GM21786 (cell line): ENCODE measurements around the gene M1AP.

ENCODE experiments used
- ATAC-seq: cut with Tn5 transposase; IDR thresholded peaks from one replicate; pipeline ENCODE4 v1.9.1; 2021; ENCODE audit not compliant: unreplicated experiment

M1AP gene

DNA sequence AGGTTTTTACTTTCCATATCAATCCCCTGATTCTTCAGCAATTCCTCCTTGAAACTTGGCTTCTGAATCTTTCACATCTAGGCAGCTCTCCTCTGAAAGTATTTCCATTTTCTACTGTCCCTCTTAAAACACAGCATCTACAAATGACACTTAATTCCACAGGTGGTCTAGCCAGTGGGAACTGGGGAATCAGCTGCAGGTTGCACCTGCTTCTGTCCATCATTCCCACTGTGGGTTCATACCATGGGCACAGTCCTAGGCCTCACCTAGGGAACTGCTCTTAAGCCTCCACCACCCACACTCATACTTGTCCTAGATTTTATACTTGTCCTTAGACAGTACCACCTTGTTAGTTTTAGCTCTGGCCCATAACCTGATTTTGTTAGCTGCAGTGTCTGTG, 96.6 kb downstream of the M1AP start:
- ATAC-seq: no peak

DNA sequence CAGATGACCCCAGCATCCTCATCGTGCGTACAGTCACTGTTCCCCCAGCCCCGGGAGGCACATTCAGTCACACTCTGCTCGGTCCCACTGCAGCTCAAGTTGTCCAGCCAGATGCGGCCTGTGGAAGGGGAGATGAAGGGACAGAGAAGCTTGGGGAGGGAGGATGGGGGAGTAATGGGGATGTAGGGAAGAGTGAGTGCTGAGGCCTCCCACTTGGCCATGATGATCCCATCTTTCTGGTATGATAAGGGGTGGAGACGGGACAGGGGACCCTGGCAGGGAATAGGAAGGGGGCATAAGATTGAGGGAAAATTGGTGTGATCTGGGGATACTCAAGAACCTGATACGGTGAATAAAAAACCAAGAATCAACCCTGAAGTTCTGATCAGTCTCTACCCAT, 97.9 kb downstream of the M1AP start:
- ATAC-seq: no peak

DNA sequence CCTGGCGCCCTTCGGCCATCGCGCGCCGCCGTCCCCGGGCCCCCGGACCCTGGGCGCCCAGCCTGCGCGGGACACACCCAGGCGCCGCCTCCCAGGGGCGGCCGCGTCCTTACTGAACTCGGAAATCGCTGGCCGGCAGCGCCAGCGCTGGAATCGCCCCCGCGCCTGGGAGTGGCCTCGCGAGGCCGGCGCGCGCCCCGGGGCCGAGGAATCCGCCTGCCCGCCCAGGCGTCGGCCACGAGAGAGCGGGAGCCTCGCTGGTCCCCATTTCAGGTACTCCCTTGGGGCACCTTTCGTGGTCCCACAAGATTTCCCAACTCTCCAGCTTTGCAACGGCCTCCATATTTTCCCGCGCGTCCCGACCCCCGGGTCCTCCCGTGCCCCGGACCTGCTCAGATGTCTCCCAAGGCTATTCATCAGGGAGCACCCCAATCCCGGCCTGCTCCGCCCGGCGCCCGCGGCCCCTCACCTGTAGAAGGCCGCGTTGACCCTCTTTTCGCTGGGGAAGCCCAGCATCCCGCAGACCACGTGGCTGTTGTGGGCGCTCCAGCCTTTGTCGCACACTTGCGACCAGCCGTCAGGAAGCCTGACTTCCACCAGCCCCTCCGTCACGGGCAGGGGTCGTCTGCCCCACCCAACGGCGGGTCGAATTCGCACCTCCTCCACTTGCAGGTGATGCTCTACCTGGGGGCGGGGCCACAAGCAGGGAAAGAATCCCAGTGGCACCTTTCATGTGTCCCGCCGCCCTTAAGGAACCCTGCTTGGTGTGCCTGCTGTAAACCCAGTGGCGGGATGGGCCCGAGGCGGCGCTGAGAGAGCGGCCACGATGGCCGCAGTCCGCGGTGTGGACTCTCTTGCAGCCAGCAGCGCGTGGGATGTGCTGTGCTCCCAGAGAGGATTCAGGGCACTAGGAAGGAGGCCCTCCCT, 99.0 kb downstream of the M1AP start:
- ATAC-seq: no peak

DNA sequence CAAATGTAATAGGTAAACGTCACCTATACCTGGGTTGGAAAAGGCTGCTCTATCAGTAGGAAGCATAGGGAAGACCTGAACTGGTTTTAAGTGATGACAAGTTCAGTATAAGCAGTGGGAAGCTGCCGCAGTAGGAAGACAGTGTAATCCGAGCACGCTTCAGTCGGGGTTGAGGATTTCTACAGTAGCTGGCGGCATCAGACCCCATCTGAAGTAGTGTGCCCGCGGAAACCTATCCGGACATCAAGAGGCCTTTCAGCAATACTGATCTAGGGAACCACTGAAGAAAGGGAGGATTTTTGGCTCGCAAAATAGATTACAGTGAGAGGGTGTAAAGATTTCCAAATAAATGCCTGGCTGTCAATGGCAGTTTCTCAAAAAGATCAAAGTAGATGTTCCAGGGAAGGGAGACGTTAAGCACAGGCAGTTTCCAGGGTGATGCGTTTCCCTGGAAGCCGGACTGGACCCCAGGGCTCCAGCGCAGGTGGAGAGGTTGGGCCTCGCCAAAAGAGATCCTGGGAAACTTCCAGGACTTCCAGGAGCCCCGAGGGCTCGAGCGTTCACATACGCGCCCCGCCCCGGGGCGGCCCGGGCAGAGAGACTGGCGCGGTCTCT, 99.7 kb downstream of the M1AP start:
- no peak for ATAC-seq

DNA sequence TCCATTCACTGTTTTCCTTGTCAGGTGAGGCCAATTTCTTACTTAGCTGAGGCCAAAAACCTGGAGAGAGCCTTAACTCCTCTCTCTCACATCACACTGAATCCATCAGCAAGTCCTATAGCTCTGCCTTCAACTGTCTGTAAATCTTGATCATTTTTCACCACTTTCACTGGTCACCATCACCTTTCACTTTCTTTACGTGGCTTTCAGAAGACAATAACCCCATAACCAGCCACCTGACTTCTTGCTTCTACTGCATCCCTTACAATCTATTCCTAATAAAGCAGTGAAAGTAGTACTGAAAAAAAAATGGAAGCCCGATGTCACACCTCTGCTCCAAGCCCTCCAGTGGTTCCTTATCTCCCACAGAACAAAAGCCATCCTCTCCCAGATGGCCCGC, 102.1 kb downstream of the M1AP start:
- ATAC-seq: no peak

DNA sequence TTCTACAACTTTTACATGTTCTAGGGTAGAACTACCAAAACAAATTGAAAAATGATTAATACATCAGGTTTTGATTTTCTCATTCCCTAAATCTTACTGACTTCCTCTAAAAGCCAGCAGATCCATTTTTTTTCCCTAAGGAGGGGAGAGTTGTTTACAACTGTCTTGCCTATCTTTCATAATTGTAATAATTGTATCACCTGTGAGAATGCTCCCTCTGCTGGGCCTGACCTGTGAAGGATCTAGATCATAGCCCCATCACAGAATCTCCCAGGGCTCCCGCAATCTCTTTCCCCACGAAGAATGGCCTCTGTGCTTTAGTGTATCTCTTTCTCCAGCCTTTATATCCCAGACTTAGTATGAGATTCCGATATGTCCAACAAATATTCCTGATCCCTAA, 103.5 kb downstream of the M1AP start:
- no peak for ATAC-seq

DNA sequence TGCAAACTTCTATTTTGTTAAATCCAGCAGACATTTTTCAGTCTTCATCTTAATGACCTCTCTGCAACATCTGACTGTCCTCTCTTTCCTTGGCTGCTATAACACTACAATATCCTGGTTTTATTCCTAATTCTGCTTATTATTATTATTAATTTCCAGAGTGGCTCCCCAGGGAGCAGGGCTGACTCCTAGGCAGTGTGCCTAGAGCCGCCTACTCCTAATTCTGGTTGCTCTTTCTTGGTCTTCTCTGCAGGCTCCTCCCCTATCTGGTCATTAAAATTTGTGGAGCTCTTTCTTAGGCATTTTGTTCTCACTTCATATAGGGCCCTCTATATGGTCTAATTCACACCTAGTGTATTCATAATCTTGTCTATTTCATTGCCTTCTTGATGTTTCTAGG, 105.2 kb downstream of the M1AP start:
- no peak for ATAC-seq

DNA sequence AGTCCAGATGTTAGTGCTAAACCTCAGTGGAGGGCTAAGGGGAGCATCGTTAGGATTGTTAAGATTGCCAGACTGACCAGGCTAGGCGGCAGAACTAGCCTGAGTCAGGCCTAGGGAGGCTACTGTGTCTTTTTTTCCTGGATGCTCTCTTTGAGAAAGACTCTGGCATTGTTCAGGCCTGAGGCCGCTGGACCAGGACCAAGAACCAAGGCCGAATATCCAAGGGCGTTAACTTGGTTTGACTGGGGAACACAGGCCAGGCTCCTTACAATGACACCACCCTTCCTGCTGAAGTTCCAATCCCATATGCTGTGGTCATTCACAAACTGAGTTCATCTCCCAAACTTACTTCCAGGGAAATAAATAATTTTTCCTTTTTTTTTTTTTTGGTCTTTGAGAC, 107.8 kb downstream of the M1AP start:
- ATAC-seq: no peak

DNA sequence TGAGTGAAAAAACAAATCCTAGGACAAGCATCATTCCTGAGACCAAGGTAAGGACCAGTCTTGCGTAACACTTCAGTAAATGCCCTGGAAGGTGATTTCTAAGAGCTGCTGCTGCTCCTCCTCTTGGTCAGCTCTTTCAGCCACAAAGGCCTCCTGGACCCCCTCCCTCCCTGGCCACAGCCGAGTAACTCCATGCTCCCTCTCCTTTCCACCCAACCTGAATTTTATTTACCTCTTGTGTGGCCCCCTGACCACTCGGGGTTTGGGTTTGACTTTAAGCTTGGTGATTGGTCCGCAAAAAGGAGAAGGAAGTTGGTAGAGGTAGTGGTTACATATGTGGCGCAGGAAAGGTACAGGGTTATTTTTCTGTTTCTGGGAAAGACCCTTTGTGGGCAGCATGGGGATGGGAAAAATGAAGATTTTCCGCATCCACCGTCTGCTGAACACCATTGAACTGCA, 109.2 kb downstream of the M1AP start:
- no peak for ATAC-seq

DNA sequence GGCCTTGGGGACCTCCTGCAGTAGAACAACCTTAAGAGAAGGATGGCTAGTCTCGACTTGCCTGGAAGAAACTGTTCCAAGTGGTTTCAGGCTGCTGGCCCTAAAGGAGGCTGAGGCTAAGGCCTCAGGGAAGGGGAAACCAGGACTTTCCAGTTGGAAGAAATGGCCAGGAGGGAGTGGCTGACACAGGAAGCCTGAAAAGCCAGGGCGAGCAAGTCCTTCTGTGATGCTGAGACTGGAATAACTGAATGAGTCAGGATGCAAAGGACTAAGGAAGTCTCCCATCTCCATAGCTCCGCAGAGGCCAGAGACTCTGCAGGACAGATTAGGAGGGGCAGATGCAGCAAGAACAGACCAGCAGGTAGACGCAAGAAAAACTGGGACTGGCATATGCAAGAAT, 111.0 kb downstream of the M1AP start:
- ATAC-seq: no peak

DNA sequence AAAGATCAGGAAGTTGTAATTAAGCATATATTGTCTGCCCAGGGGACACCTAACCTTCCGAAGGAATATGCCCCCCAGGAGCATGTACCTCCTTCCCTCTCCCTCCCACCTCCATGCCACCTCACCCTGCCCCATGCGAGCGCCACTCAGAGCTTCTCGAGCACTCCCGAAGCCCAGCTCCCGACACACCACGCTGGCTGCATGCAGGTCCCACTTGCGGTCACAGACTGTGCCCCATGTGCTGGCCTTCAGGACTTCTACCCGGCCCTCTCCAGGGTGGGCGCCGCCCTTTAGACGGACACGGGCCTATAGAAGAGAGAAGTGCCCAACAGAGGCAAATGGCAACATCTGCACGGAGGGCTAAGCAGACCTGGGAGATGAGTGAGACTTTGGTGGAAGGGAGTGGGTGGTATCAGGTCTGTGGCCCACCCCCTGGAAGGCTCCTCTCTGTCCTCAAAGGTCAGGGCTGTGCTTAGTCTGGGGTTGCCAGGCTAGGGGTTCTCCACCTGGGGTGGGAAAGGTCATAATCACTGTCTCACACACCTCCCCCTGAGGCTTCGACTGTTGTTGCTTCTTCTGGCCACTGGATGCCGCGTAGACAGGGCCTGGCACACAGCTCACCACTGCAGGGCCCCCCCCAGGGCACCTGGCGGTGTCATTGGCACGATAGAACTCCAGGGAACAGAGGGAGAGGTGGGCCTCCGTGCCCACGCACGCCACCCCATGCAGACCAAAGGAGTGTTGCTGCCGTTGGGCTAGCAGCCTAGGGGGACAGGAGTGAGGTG, 111.8 kb downstream of the M1AP start:
- no peak for ATAC-seq

DNA sequence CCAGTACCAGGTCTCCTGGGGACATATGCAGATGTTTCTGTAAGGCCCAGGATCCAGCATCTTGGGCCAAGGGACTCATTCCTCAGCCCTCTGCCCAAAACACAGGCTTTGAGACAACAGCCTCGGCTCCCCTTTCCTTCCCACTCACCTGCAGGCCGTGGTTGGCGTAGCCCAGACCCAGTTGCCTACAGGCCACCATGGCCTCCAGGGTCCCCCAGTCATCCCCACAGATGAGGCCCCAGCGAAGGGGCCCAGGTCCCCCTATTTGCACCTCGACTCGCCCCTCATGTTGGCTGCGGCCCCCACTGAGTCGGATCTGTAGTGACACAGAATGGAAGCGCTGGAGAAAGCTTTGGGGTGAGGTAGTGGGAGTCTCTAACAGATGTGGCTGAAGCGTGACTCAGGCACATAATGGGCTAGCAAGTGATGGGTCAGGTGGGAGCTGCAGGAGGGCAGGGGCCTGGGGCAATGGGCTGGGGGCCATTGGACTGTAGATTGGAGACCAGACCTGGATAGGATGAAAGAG, 112.6 kb downstream of the M1AP start:
- no peak for ATAC-seq

DNA sequence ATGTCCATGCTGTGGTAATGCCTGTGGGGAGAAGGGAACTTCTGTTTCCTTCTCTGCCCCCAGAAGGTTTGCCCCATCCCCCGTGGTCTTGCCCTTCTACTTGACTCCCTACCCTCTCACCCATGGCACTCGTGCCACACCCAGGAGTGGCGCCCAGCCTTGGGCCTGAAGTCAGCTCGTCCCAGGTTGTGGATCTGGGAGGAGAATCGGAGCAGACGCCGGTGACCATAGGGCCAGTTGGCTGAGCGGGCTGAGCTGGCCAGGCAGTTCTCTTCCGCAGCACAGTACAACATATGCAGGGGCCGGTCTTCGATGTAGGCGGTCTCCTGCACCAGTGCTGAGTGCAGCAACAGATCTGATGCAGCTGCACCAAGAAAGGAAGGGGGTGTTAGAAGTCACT, 113.7 kb downstream of the M1AP start:
- ATAC-seq: no peak

DNA sequence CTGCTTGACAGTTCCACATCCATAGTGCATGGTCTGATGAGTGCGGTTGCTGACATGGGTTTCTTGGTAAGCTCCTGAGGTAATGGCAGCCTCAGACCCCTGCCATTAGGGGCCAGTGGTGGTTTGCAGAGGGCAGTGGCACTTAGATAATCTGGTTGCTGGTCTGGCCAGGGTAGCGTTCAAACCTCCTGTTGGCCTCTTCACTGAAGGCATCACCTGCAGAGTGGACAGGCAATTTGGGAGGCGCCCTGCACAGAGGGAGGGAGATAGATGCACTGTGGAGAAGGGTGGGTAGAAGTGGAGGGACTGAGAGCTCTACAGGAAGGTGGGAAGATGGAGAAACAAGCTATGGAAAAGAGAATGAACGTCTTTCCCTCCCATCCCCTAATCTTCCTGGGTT, 114.7 kb downstream of the M1AP start:
- ATAC-seq: no peak

DNA sequence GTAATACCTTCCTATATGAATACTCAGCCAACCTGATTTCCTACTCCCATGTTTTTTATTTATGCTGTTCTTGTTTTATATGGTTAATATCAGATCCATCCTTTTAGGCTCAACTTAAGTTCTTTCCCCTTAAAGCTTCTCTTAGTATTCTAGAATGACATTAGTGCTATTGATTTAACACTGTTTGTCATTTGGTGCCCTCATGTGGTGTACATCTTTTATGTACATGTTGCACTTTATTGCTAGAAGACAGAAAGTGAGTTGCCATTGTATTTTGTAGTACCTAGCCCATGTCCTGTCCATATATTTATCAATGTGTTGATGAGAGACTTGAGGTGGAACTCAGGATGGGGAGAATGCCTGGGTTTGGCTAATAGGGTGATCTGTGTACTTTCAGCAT, 115.9 kb downstream of the M1AP start:
- no peak for ATAC-seq

DNA sequence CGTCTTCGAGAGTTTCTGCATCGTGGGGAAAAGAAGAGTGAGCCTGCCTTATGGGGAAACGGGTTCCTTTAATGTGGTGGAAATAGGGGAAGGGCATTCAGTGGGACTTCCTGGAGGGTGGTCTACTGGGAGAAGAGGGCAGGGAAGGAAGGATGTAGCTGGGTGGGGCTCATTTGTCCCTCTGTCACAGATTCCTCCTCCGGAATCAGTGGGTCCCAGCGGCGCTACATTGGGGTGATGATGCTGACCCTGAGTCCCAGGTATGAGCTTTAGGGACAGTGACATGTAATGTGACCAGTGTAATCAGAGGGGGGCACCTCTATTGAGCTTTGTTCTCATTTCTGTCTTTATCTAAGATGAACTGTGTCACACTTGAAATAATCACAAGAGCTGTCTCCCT, 116.5 kb downstream of the M1AP start:
- ATAC-seq: no peak

DNA sequence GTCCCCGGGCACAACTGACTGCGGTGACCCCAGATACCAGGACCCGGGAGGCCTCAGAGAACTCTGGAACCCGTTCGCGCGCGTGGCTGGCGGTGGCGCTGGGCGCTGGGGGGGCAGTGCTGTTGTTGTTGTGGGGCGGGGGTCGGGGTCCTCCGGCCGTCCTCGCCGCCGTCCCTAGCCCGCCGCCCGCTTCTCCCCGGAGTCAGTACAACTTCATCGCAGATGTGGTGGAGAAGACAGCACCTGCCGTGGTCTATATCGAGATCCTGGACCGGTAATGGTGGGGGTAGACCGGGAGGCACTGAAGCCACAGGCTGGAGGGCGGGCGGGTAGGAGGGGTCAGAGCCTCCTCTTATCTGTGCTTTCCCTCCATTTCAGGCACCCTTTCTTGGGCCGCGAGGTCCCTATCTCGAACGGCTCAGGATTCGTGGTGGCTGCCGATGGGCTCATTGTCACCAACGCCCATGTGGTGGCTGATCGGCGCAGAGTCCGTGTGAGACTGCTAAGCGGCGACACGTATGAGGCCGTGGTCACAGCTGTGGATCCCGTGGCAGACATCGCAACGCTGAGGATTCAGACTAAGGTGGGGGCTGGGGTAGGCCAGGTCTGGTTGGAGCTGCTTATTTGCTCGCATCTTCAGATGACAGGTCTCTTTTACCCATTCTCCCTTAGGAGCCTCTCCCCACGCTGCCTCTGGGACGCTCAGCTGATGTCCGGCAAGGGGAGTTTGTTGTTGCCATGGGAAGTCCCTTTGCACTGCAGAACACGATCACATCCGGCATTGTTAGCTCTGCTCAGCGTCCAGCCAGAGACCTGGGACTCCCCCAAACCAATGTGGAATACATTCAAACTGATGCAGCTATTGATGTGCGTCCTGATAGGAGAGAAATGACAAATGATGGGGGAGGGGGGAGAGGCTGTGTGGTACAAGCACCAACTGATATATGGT, 117.6 kb downstream of the M1AP start:
- ATAC-seq: peak; percentile 33

DNA sequence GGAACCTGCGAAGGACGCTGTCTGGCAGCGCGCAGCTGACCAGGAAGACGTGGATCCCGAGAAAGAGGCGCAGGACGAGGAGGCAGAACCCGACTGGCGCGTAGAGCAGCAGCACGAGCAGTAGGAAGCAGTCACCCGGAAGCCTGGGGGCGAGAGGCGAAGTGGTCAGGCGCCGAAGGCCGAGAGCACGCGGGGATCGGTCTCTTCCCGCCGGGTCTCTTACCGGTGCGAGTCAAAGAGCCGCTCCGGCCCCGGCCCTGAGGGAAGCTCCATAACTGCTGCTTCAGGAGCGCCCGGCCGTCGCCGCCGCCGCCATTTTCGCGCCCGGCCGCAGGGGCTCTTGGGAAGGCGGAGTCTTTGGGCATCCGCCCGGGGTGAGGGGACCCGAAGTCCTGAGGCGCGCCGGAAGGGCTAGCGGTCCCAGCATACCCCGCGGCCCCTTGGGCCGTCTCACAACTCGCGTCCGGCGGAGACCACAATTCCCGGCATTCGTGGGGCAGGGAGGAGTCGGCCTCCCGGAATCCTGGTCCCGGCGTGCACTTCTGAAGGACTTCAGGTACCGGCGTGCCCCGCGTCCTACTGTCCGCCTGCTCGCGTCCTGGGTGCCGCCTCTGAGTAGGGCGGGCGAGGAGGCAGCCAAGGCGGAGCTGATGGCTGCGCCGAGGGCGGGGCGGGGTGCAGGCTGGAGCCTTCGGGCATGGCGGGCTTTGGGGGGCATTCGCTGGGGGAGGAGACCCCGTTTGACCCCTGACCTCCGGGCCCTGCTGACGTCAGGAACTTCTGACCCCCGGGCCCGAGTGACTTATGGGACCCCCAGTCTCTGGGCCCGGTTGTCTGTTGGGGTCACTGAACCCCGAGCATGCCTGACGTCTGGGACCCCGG, 118.5 kb downstream of the M1AP start, which contains the start of the genes AUP1 and HTRA2:
Gene AUP1 (minus strand): TSS at position 350 of the 882 bp plus-strand sequence. CDS start 77 bp downstream, at position 273.
Gene HTRA2 (plus strand): TSS at position 577 of the 882 bp plus-strand sequence. CDS start 74 bp downstream, at position 651.
- peak; percentile 78 for ATAC-seq
